AG09309 (cell line): ENCODE measurements around the gene TRPV6.
A peak's percentile ranks its signal among the peaks of the same experiment; 100 is the strongest.

Source experiments
- DNase-seq: peaks from one replicate; pipeline ENCODE4 v3.0.0-alpha.2; 2010; ENCODE audit warnings: low read depth
- H3K4me3 ChIP-seq: 2 replicates; pipeline ENCODE4 v1.5.1; 2011; ENCODE audit warnings: mild to moderate bottlenecking, low read depth, low read length, moderate library complexity; ENCODE audit not compliant: control insufficient read depth
- CTCF ChIP-seq: IDR thresholded peaks from 2 replicates; pipeline ENCODE4 v1.5.1; 2011; ENCODE audit warnings: mild to moderate bottlenecking, low read depth, low read length, inconsistent platforms; ENCODE audit not compliant: insufficient read depth, control insufficient read depth; ENCODE audit errors: missing control alignments

TRPV6 gene

GRCh38 chr7:142908921-142909890, 23.7 kb upstream of the TRPV6 start:
- H3K4me3 ChIP-seq = no peak overlapping the region
- TF ChIP-seq CTCF = peak; percentile 24
- no peak for DNase-seq

- TF ChIP-seq CTCF = no peak
- H3K4me3 ChIP-seq = no peak overlapping the region
- no peak for DNase-seq
Observed at GRCh38 chr7:142908290-142908689, 22.7 kb upstream of the TRPV6 start.

GRCh38 chr7:142906643-142907042, 21.1 kb upstream of the TRPV6 start:
- DNase-seq = no peak
- no peak overlapping the region for H3K4me3 ChIP-seq
- TF ChIP-seq CTCF = no peak

GRCh38 chr7:142905759-142906158, 20.2 kb upstream of the TRPV6 start:
- DNase-seq = no peak

GRCh38 chr7:142904128-142904527, 18.6 kb upstream of the TRPV6 start:
- DNase-seq = no peak
- no peak for TF ChIP-seq CTCF
- no peak overlapping the region for H3K4me3 ChIP-seq

More at GRCh38 chr7:142905759-142906158, 20.2 kb upstream of the TRPV6 start:
- H3K4me3 ChIP-seq = no peak overlapping the region
- no peak for TF ChIP-seq CTCF

- TF ChIP-seq CTCF = no peak
- H3K4me3 ChIP-seq = no peak overlapping the region
- no peak for DNase-seq
Observed at GRCh38 chr7:142901426-142902259, 16.1 kb upstream of the TRPV6 start.
